HG03354 (cell line): Measurements from ENCODE around the gene DSG2.

ENCODE experiments used
- ATAC-seq: cut with Tn5 transposase; IDR thresholded peaks from one replicate; pipeline ENCODE4 v1.9.1; 2021; ENCODE audit warnings: mild to moderate bottlenecking; ENCODE audit not compliant: unreplicated experiment, poor library complexity, severe bottlenecking

Gene DSG2

GRCh38 chr18:31549416-31549815 is 51.4 kb downstream of the DSG2 start:
- ATAC-seq, result no peak

GRCh38 chr18:31551883-31552282 is 53.9 kb downstream of the DSG2 start:
- no peak for ATAC-seq

GRCh38 chr18:31553800-31554199 is 55.8 kb downstream of the DSG2 start:
- ATAC-seq, result no peak

- ATAC-seq, result no peak
Observed at GRCh38 chr18:31554776-31555175, 56.8 kb downstream of the DSG2 start.

- ATAC-seq, result peak; percentile 83
Observed at GRCh38 chr18:31555971-31556747, 58.2 kb downstream of the DSG2 start.

GRCh38 chr18:31557446-31557845 is 59.5 kb downstream of the DSG2 start:
- ATAC-seq, result no peak

- no peak for ATAC-seq
Observed at GRCh38 chr18:31558567-31558966, 60.6 kb downstream of the DSG2 start.

- ATAC-seq, result no peak
Observed at GRCh38 chr18:31562726-31563125, 64.7 kb downstream of the DSG2 start.

GRCh38 chr18:31563778-31564177 is 65.8 kb downstream of the DSG2 start:
- no peak for ATAC-seq

GRCh38 chr18:31565345-31565744 is 67.4 kb downstream of the DSG2 start:
- no peak for ATAC-seq

GRCh38 chr18:31565782-31566512 is 68.0 kb downstream of the DSG2 start:
- no peak for ATAC-seq

GRCh38 chr18:31566576-31567306 is 68.8 kb downstream of the DSG2 start:
- ATAC-seq, result no peak

- no peak for ATAC-seq
Observed at GRCh38 chr18:31572368-31572767, 74.4 kb downstream of the DSG2 start.

GRCh38 chr18:31573051-31573450 is 75.1 kb downstream of the DSG2 start:
- ATAC-seq, result no peak

- no peak for ATAC-seq
Observed at GRCh38 chr18:31574359-31574758, 76.4 kb downstream of the DSG2 start.

- ATAC-seq, result no peak
Observed at GRCh38 chr18:31575515-31576257, 77.7 kb downstream of the DSG2 start.

- ATAC-seq, result peak; percentile 76
Observed at GRCh38 chr18:31576670-31577069, 78.7 kb downstream of the DSG2 start.

- peak; percentile 38 for ATAC-seq
Observed at GRCh38 chr18:31577195-31577594, 79.2 kb downstream of the DSG2 start.

- no peak for ATAC-seq
Observed at GRCh38 chr18:31578126-31578525, 80.1 kb downstream of the DSG2 start.

GRCh38 chr18:31579375-31579774 is 81.4 kb downstream of the DSG2 start:
- no peak for ATAC-seq
